H9 (cell line): ENCODE measurements around the gene ITPK1. TPM values are rescaled to one million over a fixed set of nuclear protein-coding genes. Genes with fewer than 3 reads are reported as not detected.

ENCODE experiments used
- DNase-seq: peaks from one replicate; pipeline ENCODE4 v3.0.0-alpha.2; 2017
- H2AFZ ChIP-seq: one replicate; pipeline ENCODE4 v1.6.1; 2013; ENCODE audit warnings: mild to moderate bottlenecking, low read length, control low read depth, moderate library complexity
- H2AK5ac ChIP-seq: 2 replicates; pipeline ENCODE4 v1.6.1; 2013; ENCODE audit warnings: low read length, control low read depth, mixed read lengths; ENCODE audit not compliant: insufficient read length
- H2BK120ac ChIP-seq: one replicate; pipeline ENCODE4 v1.6.1; 2013; ENCODE audit warnings: low read depth, mild to moderate bottlenecking, low read length, control low read depth, inconsistent platforms; ENCODE audit not compliant: poor library complexity, severe bottlenecking
- H2BK12ac ChIP-seq: 2 replicates; pipeline ENCODE4 v1.6.1; 2013; ENCODE audit warnings: low read length, control low read depth, mixed read lengths, low read depth; ENCODE audit not compliant: insufficient read length
- H2BK15ac ChIP-seq: 2 replicates; pipeline ENCODE4 v1.6.1; 2013; ENCODE audit warnings: low read depth, low read length, control low read depth
- H2BK20ac ChIP-seq: one replicate; pipeline ENCODE4 v1.6.1; 2013; ENCODE audit warnings: low read depth, mild to moderate bottlenecking, low read length, control low read depth, inconsistent platforms; ENCODE audit not compliant: poor library complexity, severe bottlenecking
- H2BK5ac ChIP-seq: 2 replicates; pipeline ENCODE4 v1.6.1; 2013; ENCODE audit warnings: low read length, control low read depth, mixed read lengths; ENCODE audit not compliant: insufficient read length
- H3K14ac ChIP-seq: 2 replicates; pipeline ENCODE4 v1.6.1; 2013; ENCODE audit warnings: low read length, control low read depth; ENCODE audit not compliant: insufficient read depth
- H3K18ac ChIP-seq: 2 replicates; pipeline ENCODE4 v1.6.1; 2013; ENCODE audit warnings: low read depth, mild to moderate bottlenecking, mixed read lengths, low read length, control low read depth; ENCODE audit not compliant: insufficient read length
- H3K23ac ChIP-seq: 2 replicates; pipeline ENCODE4 v1.6.1; 2013; ENCODE audit warnings: low read length, control low read depth, mixed read lengths, low read depth; ENCODE audit not compliant: insufficient read length
- H3K23me2 ChIP-seq: 2 replicates; pipeline ENCODE4 v1.6.1; 2013; ENCODE audit warnings: low read depth, mild to moderate bottlenecking, mixed read lengths, low read length, control low read depth; ENCODE audit not compliant: insufficient read length, poor library complexity, severe bottlenecking
- H3K27ac ChIP-seq: 2 replicates; pipeline ENCODE4 v1.5.1; 2013; ENCODE audit warnings: low read length, control low read depth, mixed read lengths, low read depth; ENCODE audit not compliant: insufficient read length
- H3K27me3 ChIP-seq: 2 replicates; pipeline ENCODE4 v1.6.1; 2013; ENCODE audit warnings: low read length, control low read depth, inconsistent platforms; ENCODE audit not compliant: insufficient read depth
- H3K4ac ChIP-seq: 2 replicates; pipeline ENCODE4 v1.6.1; 2013; ENCODE audit warnings: low read depth, mild to moderate bottlenecking, control low read depth, inconsistent platforms, low read length, moderate library complexity
- H3K4me1 ChIP-seq: 2 replicates; pipeline ENCODE4 v1.6.1; 2013; ENCODE audit warnings: low read length, control low read depth, inconsistent platforms; ENCODE audit not compliant: insufficient read depth
- H3K4me2 ChIP-seq: 2 replicates; pipeline ENCODE4 v1.6.1; 2013; ENCODE audit warnings: low read length, control low read depth, mixed read lengths; ENCODE audit not compliant: insufficient read length, insufficient read depth
- H3K56ac ChIP-seq: 2 replicates; pipeline ENCODE4 v1.6.1; 2013; ENCODE audit warnings: low read depth, mild to moderate bottlenecking, mixed read lengths, low read length, control low read depth; ENCODE audit not compliant: insufficient read length
- H3K79me1 ChIP-seq: 2 replicates; pipeline ENCODE4 v1.6.1; 2013; ENCODE audit warnings: low read depth, mild to moderate bottlenecking, moderate library complexity, low read length, control low read depth, inconsistent platforms; ENCODE audit not compliant: insufficient read depth, poor library complexity, severe bottlenecking
- H3K79me2 ChIP-seq: 2 replicates; pipeline ENCODE4 v1.6.1; 2013; ENCODE audit warnings: low read length, control low read depth, inconsistent platforms; ENCODE audit not compliant: insufficient read depth
- H3K9ac ChIP-seq: 2 replicates; pipeline ENCODE4 v1.6.1; 2013; ENCODE audit warnings: low read length, control low read depth, mixed read lengths; ENCODE audit not compliant: insufficient read length; ENCODE audit errors: extremely low read depth
- H3K9me3 ChIP-seq: one replicate; pipeline ENCODE4 v1.6.1; 2013; ENCODE audit warnings: low read depth, low read length, inconsistent platforms; ENCODE audit not compliant: control insufficient read depth
- H3T11ph ChIP-seq: one replicate; pipeline ENCODE4 v1.6.1; 2013; ENCODE audit warnings: mild to moderate bottlenecking, low read length, control low read depth, inconsistent platforms
- H4K20me1 ChIP-seq: one replicate; pipeline ENCODE4 v1.6.1; 2013; ENCODE audit not compliant: control insufficient read depth, insufficient read length, insufficient read depth
- H4K5ac ChIP-seq: 2 replicates; pipeline ENCODE4 v1.6.1; 2013; ENCODE audit warnings: low read depth, mild to moderate bottlenecking, mixed read lengths, low read length, control low read depth; ENCODE audit not compliant: insufficient read length
- H4K8ac ChIP-seq: replicated peaks from 2 replicates; pipeline ENCODE4 v1.6.1; 2013; ENCODE audit warnings: low read length, control low read depth, mixed read lengths, low read depth; ENCODE audit not compliant: insufficient read length
- H4K91ac ChIP-seq: 2 replicates; pipeline ENCODE4 v1.6.1; 2013; ENCODE audit warnings: low read depth, mild to moderate bottlenecking, moderate library complexity, mixed read lengths, low read length, control low read depth; ENCODE audit not compliant: insufficient read length
- H3K27ac Mint-ChIP-seq, 3 experiments: 2 replicates in 2 of 3; 3 replicates in 1 of 3; pipeline ENCODE4 v1.8.0; 2020 to 2021; ENCODE audit warnings: mixed read lengths in 3 of 3, mild to moderate bottlenecking in 1 of 3, moderate library complexity in 1 of 3
- H3K27me3 Mint-ChIP-seq: 2 replicates; pipeline ENCODE4 v1.8.0; 2021; ENCODE audit warnings: low read depth, mild to moderate bottlenecking, moderate library complexity, mixed read lengths
- H3K36me3 Mint-ChIP-seq, 3 experiments: 2 replicates in 2 of 3; 3 replicates in 1 of 3; pipeline ENCODE4 v1.8.0; 2020 to 2021; ENCODE audit warnings: low read depth in 3 of 3, mixed read lengths in 3 of 3; ENCODE audit not compliant: insufficient read depth in 1 of 3
- H3K4me1 Mint-ChIP-seq, 2 experiments: 2 replicates each; pipeline ENCODE4 v1.8.0; 2020; ENCODE audit warnings: mixed read lengths in 2 of 2
- H3K4me3 Mint-ChIP-seq, 2 experiments: 2 replicates in 1 of 2; 3 replicates in 1 of 2; pipeline ENCODE4 v1.8.0; 2020 to 2021; ENCODE audit warnings: mild to moderate bottlenecking in 2 of 2, mixed read lengths in 2 of 2, moderate library complexity in 1 of 2
- H3K9me3 Mint-ChIP-seq, 2 experiments: 2 replicates in 1 of 2; 3 replicates in 1 of 2; pipeline ENCODE4 v1.8.0; 2020; ENCODE audit warnings: mild to moderate bottlenecking in 2 of 2, mixed read lengths in 2 of 2, moderate library complexity in 1 of 2
- CTCF ChIP-seq: fragments of 200-600 bp; sonication (generic); conservative IDR thresholded peaks from 3 replicates; pipeline ENCODE4 v1.8.0; 2021; ENCODE audit warnings: antibody characterized with exemption, mild to moderate bottlenecking
- WGBS: extraction: QIAGEN DNeasy Blood & Tissue Kit; methylation state at CpG from one replicate; pipeline ENCODE4 v1.1.7; 2013; ENCODE audit warnings: missing lambda C conversion rate, low lambda C conversion rate, mixed read lengths; ENCODE audit not compliant: insufficient read length; ENCODE audit errors: extremely low coverage; 5-methylcytosine and 5-hydroxymethylcytosine counted together
- total RNA-seq: library from RNA; stranded (reverse); gene quantifications from 2 replicates; pipeline ENCODE4 v1.2.1, GENCODE V29; 2021

ITPK1 gene
- total RNA-seq, 1 experiment from 2014 or later, result 92.7 TPM

GRCh38 chr14:92962831-92963095, 153.0 kb downstream of the ITPK1 start:
- no peak overlapping the region for H3K4me2 ChIP-seq
- H3K4ac ChIP-seq, result no peak overlapping the region
- peaks cover 6 to 16% of the 10 kb centered on the region in 2 experiments for H3K9me3 Mint-ChIP-seq
- H3K27me3 ChIP-seq, result no peaks in the 10 kb centered on the region
- no peaks in the 10 kb centered on the region for H3K4me1 ChIP-seq
- H3K4me3 Mint-ChIP-seq, result no peak overlapping the region
- no peaks in the 10 kb centered on the region for H3K79me1 ChIP-seq
- peaks cover 2% of the 10 kb centered on the region; the same call in 1 of the 2 replicates for H3K79me2 ChIP-seq
- no peaks in the 10 kb centered on the region for H3K23me2 ChIP-seq
- H3K56ac ChIP-seq, result no peak overlapping the region
- no peak for DNase-seq
- H3K27ac Mint-ChIP-seq, result no peak overlapping the region
- no peaks in the 10 kb centered on the region for H3K27me3 Mint-ChIP-seq
- no peak overlapping the region for H2BK15ac ChIP-seq
- no peak overlapping the region for H2BK120ac ChIP-seq
- H2BK5ac ChIP-seq, result no peak overlapping the region
- TF ChIP-seq CTCF, result no peak
- H4K20me1 ChIP-seq, result no peaks in the 10 kb centered on the region
- no peak overlapping the region for H3K9ac ChIP-seq
- no peak overlapping the region for H4K8ac ChIP-seq
- H3K23ac ChIP-seq, result no peak overlapping the region
- H3T11ph ChIP-seq, result no peak overlapping the region
- WGBS, result no CpG with 5 or more reads among the region's 11 CpGs
- H2BK12ac ChIP-seq, result no peak overlapping the region
- peaks cover 19 to 35% (median 22%) of the 10 kb centered on the region in 3 experiments for H3K36me3 Mint-ChIP-seq
- no peak overlapping the region for H2AK5ac ChIP-seq
- no peak overlapping the region for H4K91ac ChIP-seq
- no peaks in the 10 kb centered on the region for H3K9me3 ChIP-seq
- no peak overlapping the region for H2AFZ ChIP-seq
- H3K14ac ChIP-seq, result no peak overlapping the region
- no peak overlapping the region for H3K27ac ChIP-seq
- H3K4me1 Mint-ChIP-seq, result peaks cover 25 to 27% of the 10 kb centered on the region in 2 experiments
- H2BK20ac ChIP-seq, result no peak overlapping the region
- H4K5ac ChIP-seq, result no peak overlapping the region
- no peak overlapping the region for H3K18ac ChIP-seq
